ENCODE measurements around the gene PDXP. TPM values are rescaled to one million over a fixed set of nuclear protein-coding genes. Genes with fewer than 3 reads are reported as not detected.

Gene PDXP
- total RNA-seq, 1 experiment from 2014 or later = 43.3 TPM

- Histone ChIP-seq H3K4me1 (no peaks in the 10 kb centered on the region), H3K27me3 (no peaks in the 10 kb centered on the region), H3K36me3 (no peaks in the 10 kb centered on the region), H3K9me3 (replicated peaks) (no peaks in the 10 kb centered on the region), H3K27ac (no peak overlapping the region), H3K4me3 (no peak overlapping the region)
- DNase-seq = no peak
Measured at GRCh38 chr22:37701141-37701786, 42.7 kb downstream of the PDXP start.

GRCh38 chr22:37703906-37704305 is 45.4 kb downstream of the PDXP start:
- H3K4me1 ChIP-seq = no peaks in the 10 kb centered on the region
- no peaks in the 10 kb centered on the region for H3K36me3 ChIP-seq
- H3K27me3 ChIP-seq = no peaks in the 10 kb centered on the region
- no peaks in the 10 kb centered on the region for H3K9me3 ChIP-seq (replicated peaks)
- no peak overlapping the region for H3K27ac ChIP-seq
- no peak for DNase-seq
- no peak overlapping the region for H3K4me3 ChIP-seq

- Histone ChIP-seq H3K4me1 (no peaks in the 10 kb centered on the region), H3K4me3 (no peak overlapping the region), H3K27ac (no peak overlapping the region), H3K27me3 (no peaks in the 10 kb centered on the region), H3K36me3 (no peaks in the 10 kb centered on the region), H3K9me3 (replicated peaks) (no peaks in the 10 kb centered on the region)
- DNase-seq = no peak
Measured at GRCh38 chr22:37704645-37705044, 46.1 kb downstream of the PDXP start.

- Histone ChIP-seq H3K4me1 (no peaks in the 10 kb centered on the region), H3K27me3 (no peaks in the 10 kb centered on the region), H3K36me3 (no peaks in the 10 kb centered on the region), H3K9me3 (replicated peaks) (no peaks in the 10 kb centered on the region), H3K4me3 (no peak overlapping the region), H3K27ac (no peak overlapping the region)
- no peak for DNase-seq
Measured at GRCh38 chr22:37705205-37705604, 46.7 kb downstream of the PDXP start.

GRCh38 chr22:37708580-37709444 is 50.3 kb downstream of the PDXP start:
- Histone ChIP-seq H3K36me3 (no peaks in the 10 kb centered on the region), H3K4me3 (no peak overlapping the region), H3K9me3 (replicated peaks) (no peaks in the 10 kb centered on the region), H3K4me1 (no peaks in the 10 kb centered on the region), H3K27me3 (no peaks in the 10 kb centered on the region), H3K27ac (no peak overlapping the region)
- DNase-seq = no peak

GRCh38 chr22:37709445-37709765 is 50.9 kb downstream of the PDXP start:
- no peak for DNase-seq
- Histone ChIP-seq H3K27me3 (no peaks in the 10 kb centered on the region), H3K9me3 (replicated peaks) (no peaks in the 10 kb centered on the region), H3K36me3 (no peaks in the 10 kb centered on the region), H3K4me1 (no peaks in the 10 kb centered on the region), H3K27ac (no peak overlapping the region), H3K4me3 (no peak overlapping the region)

GRCh38 chr22:37710675-37711074 is 52.2 kb downstream of the PDXP start:
- Histone ChIP-seq H3K27ac (no peak overlapping the region), H3K9me3 (replicated peaks) (no peaks in the 10 kb centered on the region), H3K4me3 (no peak overlapping the region), H3K36me3 (no peaks in the 10 kb centered on the region), H3K27me3 (no peaks in the 10 kb centered on the region), H3K4me1 (no peaks in the 10 kb centered on the region)
- no peak for DNase-seq

- H3K4me1 ChIP-seq = no peaks in the 10 kb centered on the region
- no peak overlapping the region for H3K4me3 ChIP-seq
- no peak for DNase-seq
- H3K27me3 ChIP-seq = no peaks in the 10 kb centered on the region
- no peaks in the 10 kb centered on the region for H3K36me3 ChIP-seq
- no peaks in the 10 kb centered on the region for H3K9me3 ChIP-seq (replicated peaks)
- no peak overlapping the region for H3K27ac ChIP-seq
Measured at GRCh38 chr22:37711490-37711889, 53.0 kb downstream of the PDXP start.

- Histone ChIP-seq H3K9me3 (replicated peaks) (no peaks in the 10 kb centered on the region), H3K4me1 (no peaks in the 10 kb centered on the region), H3K27me3 (no peaks in the 10 kb centered on the region), H3K36me3 (no peaks in the 10 kb centered on the region), H3K4me3 (no peak overlapping the region), H3K27ac (no peak overlapping the region)
- no peak for DNase-seq
Measured at GRCh38 chr22:37713761-37714160, 55.2 kb downstream of the PDXP start.

GRCh38 chr22:37714634-37715033 is 56.1 kb downstream of the PDXP start:
- Histone ChIP-seq H3K4me1 (no peaks in the 10 kb centered on the region), H3K27ac (no peak overlapping the region), H3K4me3 (no peak overlapping the region), H3K9me3 (replicated peaks) (no peaks in the 10 kb centered on the region), H3K36me3 (no peaks in the 10 kb centered on the region), H3K27me3 (no peaks in the 10 kb centered on the region)
- DNase-seq = no peak

- no peak for DNase-seq
- Histone ChIP-seq H3K27me3 (no peaks in the 10 kb centered on the region), H3K4me3 (no peak overlapping the region), H3K4me1 (no peaks in the 10 kb centered on the region), H3K9me3 (replicated peaks) (no peaks in the 10 kb centered on the region), H3K27ac (no peak overlapping the region), H3K36me3 (no peaks in the 10 kb centered on the region)
Measured at GRCh38 chr22:37715760-37716159, 57.2 kb downstream of the PDXP start.

Other genes starting within 250 kb of the PDXP start
- gene ELFN2, start 231.2 kb upstream of the PDXP start, total RNA-seq (2014; rRNA removed; shearing (Covaris generic)) = under 0.01 and 0.02 TPM in 2 replicates
- gene MFNG, start 172.3 kb upstream of the PDXP start, total RNA-seq (2014; rRNA removed; shearing (Covaris generic)) = 0.36 and 1.1 TPM in 2 replicates
- gene CARD10, start 139.3 kb upstream of the PDXP start, total RNA-seq (2014; rRNA removed; shearing (Covaris generic)) = 28.9 and 30.9 TPM in 2 replicates
- gene CDC42EP1, start 98.2 kb upstream of the PDXP start, total RNA-seq (2014; rRNA removed; shearing (Covaris generic)) = 11.9 and 12.4 TPM in 2 replicates
- gene LGALS2, start 78.6 kb upstream of the PDXP start, total RNA-seq (2014; rRNA removed; shearing (Covaris generic)) = not detected in 2 replicates
- 25.1 and 34.1 TPM in 2 replicates for gene GGA1, start 49.9 kb upstream of the PDXP start, total RNA-seq (2014; rRNA removed; shearing (Covaris generic))
- gene SH3BP1, start 19.1 kb upstream of the PDXP start, total RNA-seq (2014; rRNA removed; shearing (Covaris generic)) = 6.1 and 6.3 TPM in 2 replicates
- gene LGALS1, start 16.9 kb downstream of the PDXP start, total RNA-seq (2014; rRNA removed; shearing (Covaris generic)) = 671 and 890 TPM in 2 replicates
- gene NOL12, start 27.6 kb downstream of the PDXP start, total RNA-seq (2014; rRNA removed; shearing (Covaris generic)) = 26.2 and 28.3 TPM in 2 replicates
- gene TRIOBP, start 38.3 kb downstream of the PDXP start, total RNA-seq (2014; rRNA removed; shearing (Covaris generic)) = 16.8 and 17.0 TPM in 2 replicates
- 14.2 and 15.0 TPM in 2 replicates for gene GCAT, start 149.2 kb downstream of the PDXP start, total RNA-seq (2014; rRNA removed; shearing (Covaris generic))
- not detected in 2 replicates for gene GALR3, start 164.7 kb downstream of the PDXP start, total RNA-seq (2014; rRNA removed; shearing (Covaris generic))
- gene ANKRD54, start 185.6 kb downstream of the PDXP start, total RNA-seq (2014; rRNA removed; shearing (Covaris generic)) = 17.1 and 18.2 TPM in 2 replicates
- gene EIF3L, start 190.7 kb downstream of the PDXP start, total RNA-seq (2014; rRNA removed; shearing (Covaris generic)) = 647 and 707 TPM in 2 replicates
- gene MICALL1, start 247.6 kb downstream of the PDXP start, total RNA-seq (2014; rRNA removed; shearing (Covaris generic)) = 16.8 and 18.0 TPM in 2 replicates

Data from SJCRH30 (cell line).